MV-4-11 (cell line): ENCODE results near the gene UNC45A.
A peak's percentile ranks its signal among the peaks of the same experiment; 100 is the strongest.
"Not testable (repeated sequence)": the region's sequence is repeated elsewhere in the genome, so short reads cannot be mapped to it uniquely, and the experiment has no call there.

Experiments
- DNase-seq: peaks from one replicate; lab custom pipeline; 2025; lab: John Stamatoyannopoulos, UW

Gene UNC45A

GRCh38 chr15:90903733-90904536 lies 31.1 kb upstream of the UNC45A start:
- no peak for DNase-seq

GRCh38 chr15:90904746-90905145 lies 30.3 kb upstream of the UNC45A start:
- no peak for DNase-seq

GRCh38 chr15:90905306-90906180 lies 29.5 kb upstream of the UNC45A start:
- no peak for DNase-seq

- no peak for DNase-seq
Observed at GRCh38 chr15:90906181-90906849, 28.8 kb upstream of the UNC45A start.

- no peak for DNase-seq
Observed at GRCh38 chr15:90907051-90907660, 27.9 kb upstream of the UNC45A start.

GRCh38 chr15:90907838-90908507 lies 27.1 kb upstream of the UNC45A start:
- no peak for DNase-seq

- not testable (repeated sequence) for DNase-seq
Observed at GRCh38 chr15:90909449-90909848, 25.6 kb upstream of the UNC45A start.

- DNase-seq: no peak
Observed at GRCh38 chr15:90909976-90910375, 25.1 kb upstream of the UNC45A start.

- DNase-seq: no peak
Observed at GRCh38 chr15:90910441-90911301, 24.4 kb upstream of the UNC45A start.

- no peak for DNase-seq
Observed at GRCh38 chr15:90911302-90911623, 23.8 kb upstream of the UNC45A start.

- no peak for DNase-seq
Observed at GRCh38 chr15:90911906-90912769, 22.9 kb upstream of the UNC45A start.

GRCh38 chr15:90912770-90913075 lies 22.4 kb upstream of the UNC45A start:
- DNase-seq: no peak

GRCh38 chr15:90913398-90913944 lies 21.6 kb upstream of the UNC45A start:
- DNase-seq: no peak

GRCh38 chr15:90914305-90915080 lies 20.6 kb upstream of the UNC45A start:
- peak; percentile 64 for DNase-seq

- peak; percentile 8 for DNase-seq
Observed at GRCh38 chr15:90915216-90915807, 19.8 kb upstream of the UNC45A start.

GRCh38 chr15:90915808-90916440 lies 19.2 kb upstream of the UNC45A start:
- DNase-seq: peak; percentile 90

- DNase-seq: no peak
Observed at GRCh38 chr15:90916461-90916860, 18.6 kb upstream of the UNC45A start.

GRCh38 chr15:90917569-90917968 lies 17.5 kb upstream of the UNC45A start:
- no peak for DNase-seq
